Hematopoietic multipotent progenitor cell treated with erythropoietin and hydrocortisone succinate and interleukin-3 and kit ligand, for 8 days (in vitro differentiated cells): ENCODE results near the gene PHF13.

ENCODE experiments used
- DNase-seq: peaks from one replicate; pipeline ENCODE4 v3.0.0-alpha.2; 2015

Gene PHF13

GRCh38 chr1:6613361-6614018 is at the start of gene PHF13:
TSS of gene PHF13 (plus strand) at chr1:6613731. CDS start at chr1:6614067, 336 bp downstream.
- DNase-seq = peak; percentile 98

DNA sequence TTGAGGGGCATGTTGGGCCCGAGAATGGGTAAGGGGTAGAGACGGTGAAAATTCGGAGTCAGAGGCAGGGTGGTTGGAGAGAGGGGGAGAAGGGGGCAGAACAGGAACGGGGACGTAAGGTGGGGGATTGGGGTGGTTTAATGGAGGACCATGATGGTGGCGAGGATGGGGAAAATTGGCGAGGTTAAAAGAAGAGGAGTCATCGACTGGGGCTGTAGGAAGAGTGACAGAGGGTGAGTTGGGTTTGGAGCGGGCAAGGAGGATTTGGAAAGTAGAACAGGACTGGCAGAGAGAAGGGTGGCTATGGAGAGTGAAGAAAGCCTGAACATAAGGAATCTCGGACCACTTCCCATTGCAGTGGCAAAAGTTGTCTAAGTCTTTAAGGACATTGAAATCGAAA is 44.5 kb upstream of the PHF13 start:
- no peak for DNase-seq

GRCh38 chr1:6570100-6570499 is 43.4 kb upstream of the PHF13 start:
- DNase-seq = no peak

DNA sequence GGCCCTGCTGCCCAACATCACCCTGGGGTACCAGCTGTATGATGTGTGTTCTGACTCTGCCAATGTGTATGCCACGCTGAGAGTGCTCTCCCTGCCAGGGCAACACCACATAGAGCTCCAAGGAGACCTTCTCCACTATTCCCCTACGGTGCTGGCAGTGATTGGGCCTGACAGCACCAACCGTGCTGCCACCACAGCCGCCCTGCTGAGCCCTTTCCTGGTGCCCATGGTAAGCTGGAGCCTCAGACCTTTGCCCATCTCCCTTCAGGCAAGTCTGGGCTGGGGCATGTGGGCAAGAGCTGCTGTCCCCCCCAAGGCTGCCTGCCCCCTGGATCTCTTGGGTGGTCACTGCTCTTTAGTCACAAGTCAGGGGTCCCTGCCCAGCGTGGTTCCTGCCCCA is 42.5 kb upstream of the PHF13 start:
- DNase-seq = no peak

DNA sequence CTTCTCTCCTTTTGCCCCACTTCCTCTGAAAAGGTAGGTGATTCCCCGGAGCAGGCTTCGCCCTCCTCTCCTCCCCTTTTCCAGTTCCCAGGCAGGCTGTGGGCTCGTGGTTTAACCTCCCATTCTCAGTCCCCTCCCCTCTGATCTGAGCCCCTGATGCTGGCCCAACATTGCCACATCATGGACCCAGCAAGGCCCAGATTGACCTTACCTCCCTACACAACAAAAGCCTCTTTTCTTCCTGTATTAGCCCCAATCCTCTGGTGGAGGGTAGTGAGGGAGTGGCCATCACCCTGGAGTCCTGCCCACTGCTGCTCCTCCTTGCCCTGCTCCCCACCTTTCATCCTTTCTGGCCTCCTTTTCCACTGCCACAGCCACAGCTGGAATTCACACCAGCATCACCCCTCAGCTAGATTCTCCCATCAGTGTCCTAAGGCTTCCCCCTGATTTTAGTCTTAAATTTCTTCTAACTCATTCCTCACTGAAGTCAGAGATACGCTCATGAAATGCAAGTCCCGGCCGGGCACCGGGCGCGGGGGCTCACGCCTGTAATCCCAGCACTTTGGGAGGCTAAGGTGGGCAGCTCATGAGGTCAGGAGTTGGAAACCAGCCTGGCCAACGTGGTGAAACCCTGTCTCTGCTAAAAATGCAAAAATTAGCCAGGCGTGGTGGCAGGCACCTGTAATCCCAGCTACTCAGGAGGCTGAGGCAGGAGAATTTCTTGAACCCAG is 40.7 kb upstream of the PHF13 start:
- no peak for DNase-seq

DNA sequence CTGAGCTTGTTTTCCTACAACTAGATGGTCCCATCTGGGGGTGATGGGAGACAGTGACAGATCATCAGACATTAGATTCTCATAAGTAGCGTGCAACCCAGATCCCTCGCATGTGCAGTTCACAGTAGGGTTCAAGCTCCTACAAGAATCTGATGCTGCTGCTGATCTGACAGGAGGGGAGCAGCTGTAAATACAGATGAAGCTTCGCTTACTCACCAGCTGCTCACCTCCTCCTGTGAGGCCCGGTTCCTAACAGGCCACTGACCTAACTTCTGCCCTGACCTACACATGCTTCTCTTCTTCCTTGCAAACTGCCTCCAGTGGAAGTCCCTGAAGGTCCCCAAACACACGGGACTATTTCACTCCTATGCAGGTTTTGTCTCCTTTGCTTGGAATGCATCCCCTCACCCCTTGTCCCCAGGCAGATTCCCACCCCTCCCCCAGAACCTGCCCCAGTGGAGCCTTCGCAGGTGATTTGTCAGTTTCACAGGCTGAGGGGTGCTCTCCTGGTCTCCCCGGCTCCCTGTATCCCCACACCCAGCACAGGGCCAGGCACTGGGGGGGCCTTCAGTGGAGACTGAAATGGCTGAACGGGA is 39.4 kb upstream of the PHF13 start:
- DNase-seq = no peak

DNA sequence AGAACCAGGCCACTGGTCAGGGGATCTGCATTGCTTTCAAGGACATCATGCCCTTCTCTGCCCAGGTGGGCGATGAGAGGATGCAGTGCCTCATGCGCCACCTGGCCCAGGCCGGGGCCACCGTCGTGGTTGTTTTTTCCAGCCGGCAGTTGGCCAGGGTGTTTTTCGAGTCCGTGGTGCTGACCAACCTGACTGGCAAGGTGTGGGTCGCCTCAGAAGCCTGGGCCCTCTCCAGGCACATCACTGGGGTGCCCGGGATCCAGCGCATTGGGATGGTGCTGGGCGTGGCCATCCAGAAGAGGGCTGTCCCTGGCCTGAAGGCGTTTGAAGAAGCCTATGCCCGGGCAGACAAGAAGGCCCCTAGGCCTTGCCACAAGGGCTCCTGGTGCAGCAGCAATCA is 38.7 kb upstream of the PHF13 start:
- no peak for DNase-seq

DNA sequence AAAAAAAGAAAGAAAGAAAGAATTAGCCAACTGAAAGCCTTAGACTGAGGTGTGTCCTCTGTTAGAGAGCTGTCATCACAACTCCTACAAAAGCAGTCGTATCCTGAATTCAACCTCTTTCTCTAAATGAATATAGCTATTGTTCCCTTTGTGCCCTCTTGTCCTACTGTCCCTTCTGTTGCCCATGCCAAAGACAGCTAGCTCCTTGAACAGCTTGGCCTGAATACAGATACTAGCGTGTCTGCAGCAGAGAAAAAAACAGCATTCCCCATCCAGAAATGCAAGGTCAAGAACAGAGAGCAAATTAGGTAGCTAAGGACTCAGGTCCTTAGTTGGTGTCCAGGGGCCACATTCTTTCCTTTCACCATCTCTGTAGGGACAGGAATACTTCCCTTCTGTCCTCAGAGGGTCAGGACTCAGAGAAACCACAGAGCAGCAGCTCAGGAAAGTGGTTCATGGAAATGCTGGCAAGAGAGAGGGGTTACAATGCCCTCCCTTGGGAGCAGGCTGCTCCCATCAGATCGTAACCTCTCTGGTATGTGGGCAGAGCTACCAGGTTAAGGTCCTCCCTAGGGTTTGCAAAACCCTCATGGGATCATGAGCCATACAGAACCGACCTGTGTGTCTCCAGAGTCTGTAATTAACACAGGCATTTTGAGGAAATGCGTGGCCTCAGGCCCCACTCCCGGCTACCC is 35.6 kb upstream of the PHF13 start:
- DNase-seq = no peak

DNA sequence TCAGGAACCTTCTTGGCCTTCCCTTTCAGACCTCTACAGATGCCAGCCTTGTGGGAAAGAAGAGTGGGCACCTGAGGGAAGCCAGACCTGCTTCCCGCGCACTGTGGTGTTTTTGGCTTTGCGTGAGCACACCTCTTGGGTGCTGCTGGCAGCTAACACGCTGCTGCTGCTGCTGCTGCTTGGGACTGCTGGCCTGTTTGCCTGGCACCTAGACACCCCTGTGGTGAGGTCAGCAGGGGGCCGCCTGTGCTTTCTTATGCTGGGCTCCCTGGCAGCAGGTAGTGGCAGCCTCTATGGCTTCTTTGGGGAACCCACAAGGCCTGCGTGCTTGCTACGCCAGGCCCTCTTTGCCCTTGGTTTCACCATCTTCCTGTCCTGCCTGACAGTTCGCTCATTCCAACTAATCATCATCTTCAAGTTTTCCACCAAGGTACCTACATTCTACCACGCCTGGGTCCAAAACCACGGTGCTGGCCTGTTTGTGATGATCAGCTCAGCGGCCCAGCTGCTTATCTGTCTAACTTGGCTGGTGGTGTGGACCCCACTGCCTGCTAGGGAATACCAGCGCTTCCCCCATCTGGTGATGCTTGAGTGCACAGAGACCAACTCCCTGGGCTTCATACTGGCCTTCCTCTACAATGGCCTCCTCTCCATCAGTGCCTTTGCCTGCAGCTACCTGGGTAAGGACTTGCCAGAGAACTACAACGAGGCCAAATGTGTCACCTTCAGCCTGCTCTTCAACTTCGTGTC is 34.7 kb upstream of the PHF13 start:
- peak; percentile 40 for DNase-seq

- peak; percentile 98 for DNase-seq
These were observed 34.0 kb upstream of the PHF13 start, which contains the start of gene ZBTB48 for GRCh38 chr1:6579374-6580118. TSS of gene ZBTB48 (plus strand) at chr1:6579994. CDS start at chr1:6580610, 616 bp downstream.

DNA sequence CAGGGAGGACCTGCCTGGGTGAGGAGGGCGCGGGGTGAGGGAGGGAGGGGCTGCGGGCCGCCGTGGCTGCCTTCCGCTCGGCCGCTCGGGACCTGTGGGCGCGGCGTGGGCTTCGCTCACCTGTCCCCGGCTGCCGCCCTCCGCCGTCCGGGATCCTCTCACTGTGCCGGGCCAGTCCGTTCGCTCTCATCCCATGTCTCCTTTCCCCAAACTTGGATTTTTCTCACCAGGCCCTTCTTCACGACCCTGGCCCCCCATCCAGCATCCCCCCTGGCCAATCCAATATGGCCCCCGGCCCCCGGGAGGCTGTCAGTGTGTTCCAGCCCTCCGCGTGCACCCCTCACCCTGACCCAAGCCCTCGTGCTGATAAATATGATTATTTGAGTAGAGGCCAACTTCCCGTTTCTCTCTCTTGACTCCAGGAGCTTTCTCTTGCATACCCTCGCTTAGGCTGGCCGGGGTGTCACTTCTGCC is 33.4 kb upstream of the PHF13 start:
- peak; percentile 30 for DNase-seq

DNA sequence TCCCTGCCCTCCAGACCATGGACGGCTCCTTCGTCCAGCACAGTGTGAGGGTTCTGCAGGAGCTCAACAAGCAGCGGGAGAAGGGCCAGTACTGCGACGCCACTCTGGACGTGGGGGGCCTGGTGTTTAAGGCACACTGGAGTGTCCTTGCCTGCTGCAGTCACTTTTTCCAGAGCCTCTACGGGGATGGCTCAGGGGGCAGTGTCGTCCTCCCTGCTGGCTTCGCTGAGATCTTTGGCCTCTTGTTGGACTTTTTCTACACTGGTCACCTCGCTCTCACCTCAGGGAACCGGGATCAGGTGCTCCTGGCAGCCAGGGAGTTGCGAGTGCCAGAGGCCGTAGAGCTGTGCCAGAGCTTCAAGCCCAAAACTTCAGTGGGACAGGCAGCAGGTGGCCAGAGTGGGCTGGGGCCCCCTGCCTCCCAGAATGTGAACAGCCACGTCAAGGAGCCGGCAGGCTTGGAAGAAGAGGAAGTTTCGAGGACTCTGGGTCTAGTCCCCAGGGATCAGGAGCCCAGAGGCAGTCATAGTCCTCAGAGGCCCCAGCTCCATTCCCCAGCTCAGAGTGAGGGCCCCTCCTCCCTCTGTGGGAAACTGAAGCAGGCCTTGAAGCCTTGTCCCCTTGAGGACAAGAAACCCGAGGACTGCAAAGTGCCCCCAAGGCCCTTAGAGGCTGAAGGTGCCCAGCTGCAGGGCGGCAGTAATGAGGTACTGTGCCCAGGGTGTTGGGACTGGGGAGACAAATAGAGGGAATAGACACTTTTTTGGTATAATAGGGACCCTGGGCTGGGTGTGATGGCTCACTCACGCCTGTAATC is 32.7 kb upstream of the PHF13 start:
- peak; percentile 16 for DNase-seq

DNA sequence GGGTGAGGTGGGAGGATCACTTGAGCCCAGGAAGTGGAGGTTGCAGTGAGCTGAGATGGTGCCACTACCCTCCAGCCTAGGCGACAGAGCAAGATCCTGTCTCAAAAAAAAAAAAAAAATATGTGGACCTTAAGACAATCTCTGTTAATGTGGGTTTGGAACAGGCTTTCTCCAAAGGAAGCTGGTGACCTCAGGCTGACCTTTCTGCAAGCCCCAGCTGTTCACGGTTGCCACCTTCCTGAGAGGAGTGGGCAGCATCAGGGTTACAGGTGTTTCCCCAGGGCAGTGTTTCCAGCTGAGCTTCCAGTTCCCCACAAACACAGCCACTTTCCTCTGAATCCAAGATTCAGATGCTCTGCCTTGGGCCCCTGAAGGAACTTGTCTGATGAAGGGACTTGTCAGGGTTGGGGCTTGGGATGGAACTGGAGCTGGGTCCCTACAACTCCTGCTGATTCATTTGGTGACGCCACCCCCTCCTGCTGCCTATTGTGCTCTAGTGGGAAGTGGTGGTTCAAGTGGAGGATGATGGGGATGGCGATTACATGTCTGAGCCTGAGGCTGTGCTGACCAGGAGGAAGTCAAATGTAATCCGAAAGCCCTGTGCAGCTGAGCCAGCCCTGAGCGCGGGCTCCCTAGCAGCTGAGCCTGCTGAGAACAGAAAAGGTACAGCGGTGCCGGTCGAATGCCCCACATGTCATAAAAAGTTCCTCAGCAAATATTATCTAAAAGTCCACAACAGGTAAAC is 31.8 kb upstream of the PHF13 start:
- peak; percentile 37 for DNase-seq

DNA sequence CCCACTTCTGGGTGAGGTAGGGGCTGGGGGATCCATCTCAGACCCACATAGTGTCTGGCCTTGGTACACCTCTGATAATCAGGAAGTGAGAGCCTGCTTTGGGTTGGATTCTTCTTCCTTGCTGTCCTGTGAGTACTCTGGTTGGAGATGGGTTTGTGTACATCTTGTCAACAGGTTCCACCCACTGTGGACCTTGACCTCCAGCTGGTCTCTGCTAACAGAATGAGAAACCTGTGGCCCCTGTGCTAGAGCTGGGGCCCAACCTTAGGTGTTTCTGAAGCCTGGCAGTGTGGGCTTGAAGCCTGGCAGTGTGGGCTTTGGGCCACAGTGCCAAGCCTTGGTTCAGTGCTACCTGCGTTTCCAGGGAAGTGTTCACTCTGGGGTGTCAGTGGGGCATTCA is 31.2 kb upstream of the PHF13 start:
- DNase-seq = no peak

GRCh38 chr1:6584126-6585080 is 29.1 kb upstream of the PHF13 start:
- no peak for DNase-seq

GRCh38 chr1:6585081-6585722 is 28.3 kb upstream of the PHF13 start:
- DNase-seq = no peak

GRCh38 chr1:6585841-6586240 is 27.7 kb upstream of the PHF13 start:
- DNase-seq = no peak

GRCh38 chr1:6586404-6586816 is 27.1 kb upstream of the PHF13 start:
- DNase-seq = no peak
